Measurements from ENCODE around the gene PDLIM5. TPM values are rescaled to one million over a fixed set of nuclear protein-coding genes. Genes with fewer than 3 reads are reported as not detected.

The PDLIM5 gene
- total RNA-seq, 1 experiment from 2014 or later: 58.0 TPM

DNA sequence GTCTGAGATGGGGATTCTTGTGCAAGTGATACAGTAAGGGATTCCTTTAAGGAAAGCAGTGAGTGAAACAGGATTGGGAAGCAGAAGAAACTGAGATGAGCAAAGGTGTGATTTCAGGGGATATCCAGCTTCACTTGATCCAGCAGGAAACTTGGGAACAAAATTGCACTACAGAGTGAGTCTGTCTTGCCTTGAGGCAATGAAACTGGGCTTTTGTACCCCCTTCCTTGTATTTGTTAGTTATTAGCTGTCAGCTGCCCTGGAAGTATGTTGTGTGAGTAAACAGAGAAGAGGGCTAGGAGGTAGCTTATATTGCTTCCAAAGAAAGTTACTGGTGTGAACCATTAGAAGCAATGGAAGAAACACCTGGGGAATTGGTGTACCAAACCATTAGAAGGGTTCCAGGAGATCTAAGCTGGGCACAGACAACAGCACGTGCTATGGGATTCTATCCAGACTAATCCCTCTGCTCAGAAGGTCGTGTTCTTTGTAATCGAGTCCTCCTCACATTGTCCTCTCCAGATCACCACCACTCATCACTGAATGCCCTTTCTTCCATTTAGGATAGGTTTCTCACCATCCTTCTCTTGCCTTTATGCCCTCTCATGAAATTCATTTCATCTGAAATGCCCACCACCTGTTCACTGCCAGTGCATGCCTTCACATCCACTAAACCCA is 76.0 kb downstream of the PDLIM5 start:
- Histone ChIP-seq H3T11ph (ENCODE audit: low read length) (no peak overlapping the region), H4K91ac (ENCODE audit: insufficient read length, low read depth, low read length) (no peak overlapping the region), H3K27me3 (ENCODE audit: insufficient read depth, low read length) (no peaks in the 10 kb centered on the region), H2AK5ac (ENCODE audit: insufficient read length, low read length) (no peak overlapping the region), H2BK120ac (ENCODE audit: low read depth, low read length, poor library complexity, severe bottlenecking) (no peak overlapping the region), H4K5ac (ENCODE audit: insufficient read length, low read depth, low read length) (no peak overlapping the region), H3K9me3 (ENCODE audit: control insufficient read depth, low read depth, low read length) (no peaks in the 10 kb centered on the region), H2BK12ac (ENCODE audit: insufficient read length, low read depth, low read length) (no peak overlapping the region), H3K4me1 (ENCODE audit: insufficient read depth, low read length) (no peaks in the 10 kb centered on the region), H3K23ac (ENCODE audit: insufficient read length, low read depth, low read length) (no peak overlapping the region), H2BK20ac (ENCODE audit: low read depth, low read length, poor library complexity, severe bottlenecking) (no peak overlapping the region), H3K23me2 (ENCODE audit: insufficient read length, low read depth, low read length, poor library complexity, severe bottlenecking) (no peaks in the 10 kb centered on the region), H3K79me2 (ENCODE audit: insufficient read depth, low read length) (no peaks in the 10 kb centered on the region), H3K56ac (ENCODE audit: insufficient read length, low read depth, low read length) (no peak overlapping the region), H3K18ac (ENCODE audit: insufficient read length, low read depth, low read length) (no peak overlapping the region), H3K79me1 (ENCODE audit: insufficient read depth, low read depth, low read length, poor library complexity, severe bottlenecking) (no peaks in the 10 kb centered on the region), H2BK5ac (ENCODE audit: insufficient read length, low read length) (no peak overlapping the region), H3K4me2 (ENCODE audit: insufficient read depth, insufficient read length, low read length) (no peak overlapping the region), H3K4ac (ENCODE audit: low read depth, low read length) (no peak overlapping the region), H3K27ac (ENCODE audit: insufficient read length, low read depth, low read length) (no peak overlapping the region), H4K20me1 (ENCODE audit: control insufficient read depth, insufficient read depth, insufficient read length) (no peaks in the 10 kb centered on the region), H3K14ac (ENCODE audit: insufficient read depth, low read length) (no peak overlapping the region), H3K9ac (ENCODE audit: extremely low read depth, insufficient read length, low read length) (no peak overlapping the region), H2BK15ac (ENCODE audit: low read depth, low read length) (no peak overlapping the region), H2AFZ (ENCODE audit: low read length) (no peak overlapping the region), H4K8ac (replicated peaks; ENCODE audit: insufficient read length, low read depth, low read length) (no peak overlapping the region)
- TF ChIP-seq CTCF (conservative IDR thresholded peaks at IDR 0.05): no peak
- Mint-ChIP-seq H3K27ac (0 out of 7 replicates have a peak overlapping the region, but pooled peaks of 1 of the 3 experiments have one; percentile 24), H3K36me3 (ENCODE audit: insufficient read depth in 1 of 3, low read depth in 3 of 3) (peaks cover 0 to 2% (median 0%) of the 10 kb centered on the region in 3 experiments; a peak in 1 of 7 replicates), H3K4me1 (peaks cover 0 to 10% of the 10 kb centered on the region in 2 experiments), H3K4me3 (no peak overlapping the region), H3K9me3 (no peaks in the 10 kb centered on the region), H3K27me3 (ENCODE audit: low read depth) (no peaks in the 10 kb centered on the region)
- no peak for DNase-seq
- WGBS (ENCODE audit: extremely low coverage, insufficient read length, low lambda C conversion rate): no CpG with 5 or more reads among the region's 3 CpGs

All from H9 (cell line).